Endothelial cell of umbilical vein (primary cell): ENCODE data around the gene NCOA6. TPM values are rescaled to one million over a fixed set of nuclear protein-coding genes. Genes with fewer than 3 reads are reported as not detected.

Source experiments
- BruUV-seq: library from RNA; stranded (reverse); fragments of 400-500 nt; replicated peaks from 2 replicates; lab custom pipeline; 2021; lab: Mats Ljungman, UMichigan
- CTCF ChIA-PET: fragments of 300-600, 350-600 bp; sonication (Branson Sonifier 250); formaldehyde crosslinking; loops from one replicate; lab custom pipeline; 2021; ENCODE audit warnings: antibody characterized with exemption, inconsistent platforms; lab: Charles Lee
- POLR2A ChIA-PET: fragments of 300-600, 350-600 bp; sonication (Branson Sonifier 250); formaldehyde crosslinking; loops from one replicate; lab custom pipeline; 2021; ENCODE audit warnings: antibody characterized with exemption, inconsistent platforms; lab: Charles Lee
- DNase-seq: peaks from one replicate; pipeline ENCODE4 v3.0.0-alpha.2; 2011; ENCODE audit warnings: low read depth, low spot score
- FAIRE-seq: peaks from 2 replicates; lab custom pipeline; 2011; peaks lifted over from hg19 to GRCh38; lab: Jason Lieb, UNC
- H2AFZ ChIP-seq: 2 replicates; pipeline ENCODE4 v1.6.0; 2012; ENCODE audit warnings: low read depth, low read length, control low read depth, inconsistent platforms
- H3K27ac ChIP-seq: 2 replicates; pipeline ENCODE4 v1.5.1; 2011; ENCODE audit warnings: low read depth, mild to moderate bottlenecking, control low read depth, low read length, moderate library complexity; ENCODE audit not compliant: insufficient read depth
- H3K27me3 ChIP-seq, 2 experiments: 2 replicates each; pipeline versions ENCODE4 v1.6.0 to v1.6.1; 2011; ENCODE audit warnings: low read length in 2 of 2, mixed read lengths in 1 of 2; ENCODE audit not compliant: control insufficient read depth in 2 of 2, insufficient read depth in 2 of 2
- H3K36me3 ChIP-seq, 2 experiments: 2 replicates in 1 of 2; 3 replicates in 1 of 2; pipeline ENCODE4 v1.5.1; 2011; ENCODE audit warnings: low read length in 2 of 2, mild to moderate bottlenecking in 1 of 2, moderate library complexity in 1 of 2; ENCODE audit not compliant: control insufficient read depth in 2 of 2, insufficient read depth in 2 of 2; ENCODE audit errors: extremely low read depth in 1 of 2
- H3K4me1 ChIP-seq: 3 replicates; pipeline ENCODE4 v1.5.1; 2011; ENCODE audit warnings: mild to moderate bottlenecking, low read length; ENCODE audit not compliant: control insufficient read depth, insufficient read depth; ENCODE audit errors: extremely low read depth
- H3K4me2 ChIP-seq: 2 replicates; pipeline ENCODE4 v1.6.1; 2011; ENCODE audit warnings: low read length, control low read depth, mixed read lengths; ENCODE audit not compliant: insufficient read depth
- H3K4me3 ChIP-seq, 3 experiments: fragments of 200-600 bp in 1 of 3; sonication (generic), shearing (Covaris generic) in 1 of 3; replicated peaks in 1 of 3; 2 replicates each; pipeline ENCODE4 v1.5.1; 2011 to 2016; ENCODE audit warnings: control low read depth in 3 of 3, low read length in 3 of 3, mild to moderate bottlenecking in 2 of 3, inconsistent platforms in 1 of 3, low read depth in 1 of 3, moderate library complexity in 1 of 3; ENCODE audit not compliant: insufficient read depth in 1 of 3
- H3K79me2 ChIP-seq: 2 replicates; pipeline ENCODE4 v1.6.0; 2012; ENCODE audit warnings: low read length, inconsistent platforms; ENCODE audit not compliant: control insufficient read depth, insufficient read depth
- H3K9ac ChIP-seq: replicated peaks from 2 replicates; pipeline ENCODE3; 2011; ENCODE audit warnings: low read length, control low read depth; ENCODE audit not compliant: insufficient read depth; ENCODE audit errors: extremely low read depth
- H3K9me1 ChIP-seq: replicated peaks from 3 replicates; pipeline ENCODE4 v1.6.0; 2011; ENCODE audit warnings: mild to moderate bottlenecking, low read length; ENCODE audit not compliant: control insufficient read depth, insufficient read depth; ENCODE audit errors: extremely low read depth
- H3K9me3 ChIP-seq: replicated peaks from 2 replicates; pipeline ENCODE4 v1.5.1; 2012; ENCODE audit warnings: low read length, inconsistent platforms; ENCODE audit not compliant: control insufficient read depth, insufficient read depth
- H4K20me1 ChIP-seq: replicated peaks from 2 replicates; pipeline ENCODE3; 2011; ENCODE audit warnings: mild to moderate bottlenecking, low read length; ENCODE audit not compliant: control insufficient read depth, insufficient read depth; ENCODE audit errors: extremely low read depth
- CTCF ChIP-seq, 2 donors: IDR thresholded peaks; 1 replicate in 1 of 2; 2 replicates in 1 of 2; pipeline ENCODE4 v1.5.1; 2011; ENCODE audit warnings: low read length in 2 of 2, mild to moderate bottlenecking in 2 of 2, moderate library complexity in 2 of 2, control low read depth in 1 of 2, inconsistent platforms in 1 of 2, low read depth in 1 of 2; ENCODE audit not compliant: insufficient read depth in 1 of 2; ENCODE audit errors: extremely low read depth in 1 of 2
- EZH2 ChIP-seq: IDR thresholded peaks from 2 replicates; pipeline ENCODE4 v1.6.1; 2012; ENCODE audit warnings: borderline replicate concordance, low read depth, mild to moderate bottlenecking, moderate library complexity, low read length, inconsistent platforms; ENCODE audit not compliant: severe bottlenecking
- FOS ChIP-seq: IDR thresholded peaks from 2 replicates; pipeline ENCODE4 v1.6.1; 2011; ENCODE audit warnings: mild to moderate bottlenecking, low read length, moderate library complexity, borderline replicate concordance; ENCODE audit not compliant: insufficient read depth
- GATA2 ChIP-seq: IDR thresholded peaks from 2 replicates; pipeline ENCODE4 v1.7.0; 2011; ENCODE audit warnings: low read depth, mild to moderate bottlenecking, moderate library complexity, mixed read lengths, low read length; ENCODE audit not compliant: insufficient read length, insufficient read depth
- JUN ChIP-seq: IDR thresholded peaks from 2 replicates; pipeline ENCODE4 v1.6.1; 2011; ENCODE audit warnings: borderline replicate concordance, low read depth; ENCODE audit not compliant: insufficient read length, insufficient read depth
- MAX ChIP-seq: IDR thresholded peaks from 2 replicates; pipeline ENCODE4 v1.6.1; 2011; ENCODE audit not compliant: insufficient read depth, insufficient read length
- MYC ChIP-seq: IDR thresholded peaks from one replicate; pipeline ENCODE4 v1.6.1; 2011; ENCODE audit warnings: mild to moderate bottlenecking, low read depth, low read length
- POLR2A ChIP-seq: IDR thresholded peaks from 2 replicates; pipeline ENCODE4 v1.6.1; 2012; ENCODE audit warnings: low read depth, mild to moderate bottlenecking, control low read depth, low read length
- POLR2AphosphoS5 ChIP-seq: IDR thresholded peaks from 2 replicates; pipeline ENCODE4 v1.6.1; 2012; ENCODE audit warnings: low read depth, mild to moderate bottlenecking, control low read depth, low read length, moderate library complexity; ENCODE audit not compliant: insufficient read depth
- dilution Hi-C: fragments of 300-500 bp; cut with MboI; formaldehyde crosslinking; loops from one replicate; pipeline ENCODE4 v1.15.0; 2019; ENCODE audit warnings: low sequenced_read_pairs; ENCODE audit not compliant: extremely low pct_ligation_motif_present
- intact Hi-C: fragments of 100-400 bp; cut with micrococcal nuclease; formaldehyde crosslinking; loops from one replicate; pipeline ENCODE4 v1.10.0; 2022
- polyA plus RNA-seq, 4 experiments: library from polyadenylated mRNA; depleted of rRNA in 3 of 4; stranded (reverse) in 3 of 4; unstranded in 1 of 4; fragments of >200 nt; gene quantifications; 2 replicates each; pipeline versions ENCODE4 v1.2.1 to v1.2.3, GENCODE V29; 2011 to 2012; ENCODE audit warnings: missing spikeins in 1 of 4
- total RNA-seq: library from RNA; stranded (reverse); gene quantifications from 2 replicates; pipeline ENCODE4 v1.2.3, GENCODE V29; 2021

The NCOA6 gene
- total and polyA plus RNA-seq, 2 donors (not counting 3 experiments of a cell fraction or from before 2014, with no cell fraction given), result 16.9 to 26.7 TPM

DNA sequence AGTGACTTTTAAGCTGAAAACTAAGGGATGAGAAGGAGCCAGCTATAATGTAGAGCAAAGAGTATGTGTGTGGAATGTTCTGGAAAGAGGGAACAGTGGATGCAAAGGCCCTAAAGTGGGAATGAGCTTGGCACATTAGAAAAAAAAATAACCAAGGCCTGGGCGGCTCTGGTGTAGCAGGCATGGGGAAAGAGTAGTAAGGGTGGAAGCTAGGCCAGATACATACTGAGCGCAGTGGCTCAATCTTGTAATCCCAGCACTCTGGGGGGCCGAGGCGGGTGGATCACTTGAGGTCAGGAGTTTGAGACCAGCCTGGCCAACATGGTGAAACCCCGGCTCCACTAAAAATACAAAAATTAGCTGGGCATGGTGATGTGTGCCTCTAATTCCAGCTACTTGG lies 38.8 kb upstream of the NCOA6 start:
- TF ChIP-seq GATA2, result no peak
- intact Hi-C loops (no loop called here), dilution Hi-C loops (no loop called here)
- Histone ChIP-seq H3K27me3 (no peaks in the 10 kb centered on the region), H3K27ac (no peak overlapping the region), H3K4me1 (no peaks in the 10 kb centered on the region), H3K79me2 (no peaks in the 10 kb centered on the region), H3K9me1 (no peaks in the 10 kb centered on the region), H3K4me3 (no peak overlapping the region), H3K4me2 (no peak overlapping the region), H2AFZ (no peak overlapping the region), H4K20me1 (no peaks in the 10 kb centered on the region), H3K36me3 (no peaks in the 10 kb centered on the region), H3K9ac (no peak overlapping the region), H3K9me3 (no peaks in the 10 kb centered on the region)
- BruUV-seq, result no TSS peak
- FAIRE-seq (no peak), DNase-seq (no peak)
- ChIA-PET POLR2A (interaction anchor here (0.6 kb wide), 1 partner anchor 29 kb away, joined by 4 read pairs; no protein-coding TSS in a partner anchor), CTCF (interaction anchor here (0.8 to 3.6 kb wide), 3 partner anchors 9 to 92 kb away, joined by 3 to 27 read pairs (median 3); partner anchors contain the start of genes GGT7, GSS and MYH7B)

DNA sequence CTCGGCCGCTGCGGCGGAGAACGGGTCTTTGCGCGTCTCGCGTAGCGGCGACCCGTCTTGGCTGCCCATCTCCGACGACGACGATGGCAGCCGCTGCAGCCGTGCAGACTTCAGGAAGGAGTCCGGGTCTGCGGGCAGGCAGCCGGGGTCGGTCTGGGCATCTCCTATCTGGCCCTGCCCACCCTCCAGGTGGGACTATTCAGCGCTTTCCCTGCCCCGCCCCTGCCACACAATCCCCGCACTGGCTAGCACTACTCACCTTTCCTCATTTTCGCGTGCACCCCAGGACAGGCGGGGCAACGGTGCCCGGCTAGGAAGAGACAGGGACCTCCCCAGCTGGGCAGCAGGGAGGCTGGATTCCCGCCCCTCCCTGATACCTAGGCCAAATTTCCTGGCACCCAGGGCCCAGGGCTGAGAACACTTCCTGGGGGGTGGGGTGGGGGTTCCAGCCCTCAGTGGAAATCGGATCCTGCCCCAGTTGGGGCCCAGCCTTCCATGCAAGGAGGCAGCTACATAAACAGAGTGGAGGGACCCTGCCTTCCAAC lies 38.0 kb upstream of the NCOA6 start:
- intact Hi-C loops (no loop called here), dilution Hi-C loops (no loop called here)
- no peaks in the 10 kb centered on the region for H3K9me1 ChIP-seq
- no peak for TF ChIP-seq MAX
- TF ChIP-seq POLR2AphosphoS5, result no peak
- TF ChIP-seq JUN, result no peak
- no peak for TF ChIP-seq POLR2A
- no peak for TF ChIP-seq EZH2
- no peak for TF ChIP-seq CTCF (IDR thresholded peaks at IDR 0.05; ENCODE audit: extremely low read depth in 1 of 2, insufficient read depth in 1 of 2, low read depth in 1 of 2, low read length in 2 of 2)
- TF ChIP-seq FOS, result no peak
- TF ChIP-seq MYC, result no peak
- no peak for TF ChIP-seq GATA2
- no peak for FAIRE-seq
- no peak for DNase-seq
- no peaks in the 10 kb centered on the region for H3K27me3 ChIP-seq
- H4K20me1 ChIP-seq, result no peaks in the 10 kb centered on the region
- no peaks in the 10 kb centered on the region for H3K79me2 ChIP-seq
- no peak overlapping the region for H3K9ac ChIP-seq
- H3K4me1 ChIP-seq, result no peaks in the 10 kb centered on the region
- H3K27ac ChIP-seq, result no peak overlapping the region
- no peak overlapping the region for H3K4me2 ChIP-seq
- POLR2A ChIA-PET, result no interaction called here
- BruUV-seq, result no TSS peak
- H3K4me3 ChIP-seq, result no peak overlapping the region
- CTCF ChIA-PET, result interaction anchor here (0.8 to 3.6 kb wide), 3 partner anchors 10 to 92 kb away, joined by 3 to 27 read pairs (median 3); partner anchors contain the start of genes GGT7, GSS and MYH7B
- H3K9me3 ChIP-seq, result no peaks in the 10 kb centered on the region
- no peak overlapping the region for H2AFZ ChIP-seq
- no peaks in the 10 kb centered on the region for H3K36me3 ChIP-seq
